B cell (primary cell): ENCODE data around the gene RSPH3.

Experiments
- CTCF ChIP-seq: fragments of 200-600 bp; IDR thresholded peaks from one replicate; pipeline ENCODE4 v1.8.0; 2022; ENCODE audit warnings: antibody characterized with exemption, mild to moderate bottlenecking
- EZH2 ChIP-seq: IDR thresholded peaks from 2 replicates; pipeline ENCODE4 v1.6.1; 2012; ENCODE audit warnings: borderline replicate concordance, low read depth, mild to moderate bottlenecking, moderate library complexity, low read length; ENCODE audit not compliant: insufficient read depth, poor library complexity, severe bottlenecking

- TF ChIP-seq CTCF (peak; percentile 100), EZH2 (no peak)
These were observed 42.2 kb upstream of the RSPH3 start for GRCh38 chr6:159042003-159042825.
